RWPE1 (cell line): ENCODE results near the gene AMOTL1.

Experiments
- CTCF ChIA-PET: fragments of 350-600 bp; sonication (Branson Sonifier 250); formaldehyde crosslinking; extraction: SDS; loops from one replicate; lab custom pipeline; 2021; lab: Yijun Ruan, JAX
- POLR2A ChIA-PET: fragments of 400-600 bp; formaldehyde crosslinking; extraction: SDS; loops from one replicate; lab custom pipeline; 2020; ENCODE audit warnings: antibody characterized with exemption; ENCODE audit not compliant: low non-redundant PET; lab: Yijun Ruan, JAX
- DNase-seq: peaks from one replicate; pipeline ENCODE4 v3.0.0; 2012; ENCODE audit warnings: low spot score
- H3K27ac ChIP-seq: fragments of 450-650 bp; 2 replicates; pipeline ENCODE4 v1.5.1; 2017
- CTCF ChIP-seq: fragments of 450-650 bp; conservative IDR thresholded peaks from 2 replicates; pipeline ENCODE4 v1.5.1; 2017; ENCODE audit warnings: low read depth, mild to moderate bottlenecking

Gene AMOTL1

DNA sequence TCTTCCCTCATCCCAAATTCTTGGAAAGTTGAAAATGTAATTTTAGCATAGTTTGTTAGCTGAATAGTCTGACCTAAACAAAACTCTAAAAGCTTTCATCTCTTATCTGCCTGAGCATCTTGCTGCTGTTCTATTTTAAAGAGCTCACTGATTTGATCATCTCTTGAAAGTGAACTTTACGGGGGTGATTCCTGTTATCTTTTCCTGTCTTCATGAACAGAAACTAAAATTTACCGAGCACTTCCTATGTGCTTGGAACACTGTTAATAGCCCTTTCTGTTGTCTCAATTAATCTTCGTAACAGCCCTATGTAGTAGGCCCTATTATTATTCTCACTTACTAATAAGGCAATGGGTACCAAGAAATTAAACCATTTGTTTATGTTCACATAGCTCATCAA lies 12.3 kb downstream of the AMOTL1 start:
- no peak for TF ChIP-seq CTCF
- POLR2A ChIA-PET, result no interaction called here
- no peak overlapping the region for H3K27ac ChIP-seq
- no peak for DNase-seq
- CTCF ChIA-PET, result no interaction called here

GRCh38 chr11:94781837-94782236 lies 13.7 kb downstream of the AMOTL1 start:
- ChIA-PET POLR2A (no interaction called here), CTCF (no interaction called here)
- H3K27ac ChIP-seq, result no peak overlapping the region
- TF ChIP-seq CTCF, result no peak
- no peak for DNase-seq

- ChIA-PET POLR2A (no interaction called here), CTCF (interaction anchor here (0.6 to 1.3 kb wide), 3 partner anchors 14 to 159 kb away, joined by 3 to 4 read pairs (median 3); no protein-coding TSS in a partner anchor)
- no peak for TF ChIP-seq CTCF
- H3K27ac ChIP-seq, result no peak overlapping the region
- no peak for DNase-seq
Observed at GRCh38 chr11:94782446-94782845, 14.3 kb downstream of the AMOTL1 start.

- no peak overlapping the region for H3K27ac ChIP-seq
- TF ChIP-seq CTCF, result no peak
- DNase-seq, result no peak
- CTCF ChIA-PET, result interaction anchor here (0.6 to 1.5 kb wide), 5 partner anchors 9 to 1916 kb away, joined by 3 to 5 read pairs (median 3); no protein-coding TSS in a partner anchor
- POLR2A ChIA-PET, result no interaction called here
Observed at GRCh38 chr11:94784884-94785283, 16.7 kb downstream of the AMOTL1 start.

GRCh38 chr11:94785509-94785908 lies 17.4 kb downstream of the AMOTL1 start:
- ChIA-PET CTCF (interaction anchor here (0.5 to 1.5 kb wide), 4 partner anchors 9 to 241 kb away, joined by 3 to 5 read pairs (median 3); no protein-coding TSS in a partner anchor), POLR2A (no interaction called here)
- TF ChIP-seq CTCF, result no peak
- no peak for DNase-seq
- no peak overlapping the region for H3K27ac ChIP-seq

DNA sequence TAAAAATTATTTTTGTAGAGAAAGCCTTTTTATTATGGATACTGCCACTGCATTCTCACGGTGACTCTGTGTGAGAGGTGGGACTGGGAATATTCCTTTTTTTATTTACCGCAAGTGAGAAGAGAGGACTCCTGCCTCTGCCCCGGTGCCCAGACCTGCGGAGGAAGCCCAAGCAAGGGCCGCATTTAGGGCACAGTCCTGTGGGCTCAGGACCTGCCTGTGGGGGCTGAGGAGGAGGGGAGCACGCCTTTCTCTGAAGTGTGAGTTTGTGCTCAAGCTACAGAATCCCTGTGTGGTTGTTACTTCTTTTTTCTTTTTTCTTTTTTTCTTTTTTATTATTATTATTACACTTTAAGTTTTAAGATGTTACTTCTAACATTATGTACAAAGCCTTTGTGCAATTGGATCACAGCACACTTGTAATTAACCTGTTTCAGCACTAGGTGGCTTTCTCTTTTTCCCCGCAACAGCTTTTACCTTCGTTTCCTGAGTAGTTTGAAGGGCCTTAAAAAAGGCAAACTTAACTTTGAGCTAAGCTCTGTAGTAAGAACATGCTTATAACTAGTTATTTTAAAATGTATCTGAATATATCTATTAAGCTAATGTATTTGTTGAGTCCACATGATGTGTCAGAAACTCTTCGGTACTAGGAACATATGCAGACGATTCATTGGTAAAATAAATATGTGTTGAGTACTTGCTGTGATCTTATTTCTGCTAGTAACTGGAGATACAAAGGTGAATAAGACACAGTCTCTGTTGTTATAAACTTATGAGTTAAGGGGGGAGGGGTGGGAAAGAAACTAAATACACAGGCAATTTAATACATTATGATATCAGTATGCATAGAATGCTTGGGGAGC lies 18.3 kb downstream of the AMOTL1 start:
- peak; percentile 52 for TF ChIP-seq CTCF
- no peak overlapping the region for H3K27ac ChIP-seq
- CTCF ChIA-PET, result interaction anchor here (0.6 to 1.5 kb wide), 5 partner anchors 8 to 163 kb away, joined by 3 to 5 read pairs (median 3); no protein-coding TSS in a partner anchor
- DNase-seq, result no peak
- POLR2A ChIA-PET, result no interaction called here
